ENCODE data around the gene PTBP1.

DNA sequence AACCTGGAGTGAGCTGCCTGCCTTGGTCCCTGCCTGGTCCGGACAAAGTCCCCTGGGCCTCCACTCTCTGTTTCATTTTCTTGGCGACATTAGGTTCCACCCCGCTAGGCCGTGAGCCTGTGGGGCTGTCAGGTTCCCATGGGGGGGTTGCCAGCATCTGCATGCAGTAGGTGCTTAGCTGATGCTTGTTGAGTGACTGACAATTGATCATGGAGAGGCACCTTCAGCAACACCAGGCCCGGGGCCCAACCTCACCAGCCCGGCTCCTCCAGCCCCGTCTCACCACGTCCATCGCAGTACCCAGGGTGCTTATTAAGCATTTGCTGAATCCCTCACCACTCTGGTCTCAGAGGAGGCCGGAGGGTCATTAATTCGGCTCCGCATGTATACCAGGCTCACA lies 33.0 kb upstream of the PTBP1 start:
- TF ChIP-seq, protein P1, sequence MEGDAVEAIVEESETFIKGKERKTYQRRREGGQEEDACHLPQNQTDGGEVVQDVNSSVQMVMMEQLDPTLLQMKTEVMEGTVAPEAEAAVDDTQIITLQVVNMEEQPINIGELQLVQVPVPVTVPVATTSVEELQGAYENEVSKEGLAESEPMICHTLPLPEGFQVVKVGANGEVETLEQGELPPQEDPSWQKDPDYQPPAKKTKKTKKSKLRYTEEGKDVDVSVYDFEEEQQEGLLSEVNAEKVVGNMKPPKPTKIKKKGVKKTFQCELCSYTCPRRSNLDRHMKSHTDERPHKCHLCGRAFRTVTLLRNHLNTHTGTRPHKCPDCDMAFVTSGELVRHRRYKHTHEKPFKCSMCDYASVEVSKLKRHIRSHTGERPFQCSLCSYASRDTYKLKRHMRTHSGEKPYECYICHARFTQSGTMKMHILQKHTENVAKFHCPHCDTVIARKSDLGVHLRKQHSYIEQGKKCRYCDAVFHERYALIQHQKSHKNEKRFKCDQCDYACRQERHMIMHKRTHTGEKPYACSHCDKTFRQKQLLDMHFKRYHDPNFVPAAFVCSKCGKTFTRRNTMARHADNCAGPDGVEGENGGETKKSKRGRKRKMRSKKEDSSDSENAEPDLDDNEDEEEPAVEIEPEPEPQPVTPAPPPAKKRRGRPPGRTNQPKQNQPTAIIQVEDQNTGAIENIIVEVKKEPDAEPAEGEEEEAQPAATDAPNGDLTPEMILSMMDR (conservative IDR thresholded peaks at IDR 0.05 in 1 of 2, IDR thresholded peaks at IDR 0.05 in 1 of 2; ENCODE audit: extremely low read depth in 1 of 2, insufficient read depth in 1 of 2, low read depth in 1 of 2, low read length in 2 of 2) = no peak
- TF ChIP-seq EZH2 (IDR thresholded peaks at IDR 0.05; ENCODE audit: borderline replicate concordance, low read length) = no peak

Data from mammary epithelial cell (primary cell).